H1 (cell line): Measurements from ENCODE around the gene CASZ1.

ENCODE experiments used
- CTBP2 ChIP-seq: IDR thresholded peaks from 2 replicates; pipeline ENCODE4 v1.7.0; 2011; ENCODE audit warnings: borderline replicate concordance, mild to moderate bottlenecking, moderate library complexity, mixed read lengths, low read length; ENCODE audit not compliant: insufficient read depth, insufficient read length
- CTCF ChIP-seq, 3 experiments: IDR thresholded peaks; 1 replicate in 2 of 3; 2 replicates in 1 of 3; pipeline versions ENCODE4 v1.5.1 to v1.6.1; 2011; ENCODE audit warnings: low read length in 3 of 3, mild to moderate bottlenecking in 3 of 3, inconsistent platforms in 2 of 3, low read depth in 1 of 3, moderate library complexity in 1 of 3; ENCODE audit not compliant: insufficient read depth in 1 of 3; ENCODE audit errors: control extremely low read depth in 1 of 3
- EZH2 ChIP-seq: fragments of 200-600 bp; sonication (generic); IDR thresholded peaks from 2 replicates; pipeline ENCODE4 v1.7.1; 2012; ENCODE audit warnings: low read depth, mild to moderate bottlenecking, moderate library complexity, low read length, inconsistent platforms; ENCODE audit not compliant: severe bottlenecking
- HDAC2 ChIP-seq, 2 experiments: fragments of 300-600 bp in 1 of 2; sonication (generic) in 1 of 2; IDR thresholded peaks; 2 replicates each; pipeline ENCODE4 v1.6.1; 2011 to 2012; ENCODE audit warnings: low read depth in 2 of 2, low read length in 2 of 2, mild to moderate bottlenecking in 2 of 2, moderate library complexity in 2 of 2, borderline replicate concordance in 1 of 2, inconsistent platforms in 1 of 2
- POLR2A ChIP-seq, 2 experiments: IDR thresholded peaks; 1 replicate in 1 of 2; 2 replicates in 1 of 2; pipeline ENCODE4 v1.6.1; 2011; ENCODE audit warnings: low read depth in 2 of 2, low read length in 2 of 2, mild to moderate bottlenecking in 2 of 2; ENCODE audit errors: control extremely low read depth in 1 of 2
- POLR2AphosphoS5 ChIP-seq: IDR thresholded peaks from 2 replicates; pipeline ENCODE4 v1.6.1; 2011; ENCODE audit warnings: low read depth, low read length
- ZNF274 ChIP-seq: IDR thresholded peaks from 2 replicates; pipeline ENCODE4 v1.7.0; 2012; ENCODE audit warnings: low read length, borderline replicate concordance; ENCODE audit errors: extremely low read depth

GRCh38 chr1:10765304-10765703, 31.1 kb downstream of the CASZ1 start:
- TF ChIP-seq POLR2AphosphoS5 (no peak), ZNF274 (no peak), CTCF (IDR thresholded peaks at IDR 0.05; ENCODE audit: control extremely low read depth in 1 of 3, insufficient read depth in 1 of 3, low read depth in 1 of 3, low read length in 3 of 3) (no peak), HDAC2 (IDR thresholded peaks at IDR 0.05; ENCODE audit: borderline replicate concordance in 1 of 2, low read depth in 2 of 2, low read length in 2 of 2) (no peak), EZH2 (no peak), POLR2A (IDR thresholded peaks at IDR 0.05; ENCODE audit: control extremely low read depth in 1 of 2, low read depth in 2 of 2, low read length in 2 of 2) (no peak), CTBP2 (no peak)
